ENCODE data around the gene GRM6.

Gene GRM6

GRCh38 chr5:178994580-178995340 lies at the start of gene GRM6:
Gene GRM6 (minus strand): TSS chr5:178995320. CDS start chr5:178994944, 376 bp downstream.
- no peak for DNase-seq

- DNase-seq, result no peak
These were observed 49.6 kb upstream of the GRM6 start for GRCh38 chr5:179044765-179045164.

GRCh38 chr5:179033004-179033580 lies 38.0 kb upstream of the GRM6 start:
- DNase-seq, result no peak

GRCh38 chr5:179023528-179024189 lies 28.5 kb upstream of the GRM6 start, which contains the start of gene ZNF879:
Gene ZNF879 (plus strand): TSS chr5:179023804. CDS start chr5:179025005, 1,201 bp downstream.
- peak; percentile 91 for DNase-seq

GRCh38 chr5:179008667-179009066 lies 13.5 kb upstream of the GRM6 start:
- no peak for DNase-seq

- no peak for DNase-seq
These were observed 11.4 kb upstream of the GRM6 start for GRCh38 chr5:179006564-179006963.

GRCh38 chr5:178998441-178998840 lies 3.3 kb upstream of the GRM6 start:
- no peak for DNase-seq

- DNase-seq, result no peak
These were observed 2.1 kb upstream of the GRM6 start for GRCh38 chr5:178997191-178997590.

GRCh38 chr5:178996156-178996555 lies 1.0 kb upstream of the GRM6 start:
- DNase-seq, result no peak

- DNase-seq, result no peak
These were observed 196 bp upstream of the GRM6 start for GRCh38 chr5:178995341-178995690.

GRCh38 chr5:178993955-178994579 lies 1.1 kb downstream of the GRM6 start:
- no peak for DNase-seq

- no peak for DNase-seq
These were observed 1.8 kb downstream of the GRM6 start for GRCh38 chr5:178993236-178993765.

GRCh38 chr5:178992291-178992895 lies 2.7 kb downstream of the GRM6 start:
- no peak for DNase-seq

- no peak for DNase-seq
These were observed 3.7 kb downstream of the GRM6 start for GRCh38 chr5:178991190-178992145.

- no peak for DNase-seq
These were observed 4.6 kb downstream of the GRM6 start for GRCh38 chr5:178990491-178990890.

GRCh38 chr5:178989311-178989710 lies 5.8 kb downstream of the GRM6 start:
- no peak for DNase-seq

GRCh38 chr5:178988436-178989220 lies 6.5 kb downstream of the GRM6 start:
- no peak for DNase-seq

GRCh38 chr5:178986326-178986960 lies 8.7 kb downstream of the GRM6 start:
- no peak for DNase-seq

GRCh38 chr5:178984145-178985072 lies 10.7 kb downstream of the GRM6 start:
- no peak for DNase-seq

All from activated effector memory CD4-positive, alpha-beta T cell treated with Interleukin-2 at 50 U/mL for 16 hours (primary cell).